IPS-NIHi11 (cell line): ENCODE measurements around the gene UST.
"Not testable (repeated sequence)": the region's sequence is repeated elsewhere in the genome, so short reads cannot be mapped to it uniquely, and the experiment has no call there.

Experiments used
- DNase-seq: peaks from one replicate; pipeline ENCODE4 v3.0.0; 2012; ENCODE audit warnings: mixed read lengths, low spot score

UST gene

GRCh38 chr6:148869585-148869984, 122.8 kb downstream of the UST start:
- no peak for DNase-seq

GRCh38 chr6:148873154-148873553, 126.3 kb downstream of the UST start:
- no peak for DNase-seq

GRCh38 chr6:148873868-148874267, 127.0 kb downstream of the UST start:
- no peak for DNase-seq

GRCh38 chr6:148874698-148875293, 128.0 kb downstream of the UST start:
- DNase-seq: peak; percentile 20

- no peak for DNase-seq
Measured at GRCh38 chr6:148878683-148879082, 131.9 kb downstream of the UST start.

- DNase-seq: not testable (repeated sequence)
Measured at GRCh38 chr6:148880742-148881141, 133.9 kb downstream of the UST start.

GRCh38 chr6:148881593-148882311, 134.9 kb downstream of the UST start:
- DNase-seq: no peak

GRCh38 chr6:148883270-148883669, 136.4 kb downstream of the UST start:
- no peak for DNase-seq

GRCh38 chr6:148884461-148884860, 137.6 kb downstream of the UST start:
- DNase-seq: no peak

- DNase-seq: no peak
Measured at GRCh38 chr6:148885136-148885865, 138.5 kb downstream of the UST start.

- no peak for DNase-seq
Measured at GRCh38 chr6:148885925-148886845, 139.4 kb downstream of the UST start.

- DNase-seq: no peak
Measured at GRCh38 chr6:148887181-148887580, 140.4 kb downstream of the UST start.

GRCh38 chr6:148888856-148889255, 142.0 kb downstream of the UST start:
- DNase-seq: no peak

GRCh38 chr6:148890096-148890495, 143.3 kb downstream of the UST start:
- no peak for DNase-seq

GRCh38 chr6:148890652-148891404, 144.0 kb downstream of the UST start:
- no peak for DNase-seq

GRCh38 chr6:148891405-148891783, 144.6 kb downstream of the UST start:
- no peak for DNase-seq

- DNase-seq: no peak
Measured at GRCh38 chr6:148892247-148892646, 145.4 kb downstream of the UST start.

- DNase-seq: no peak
Measured at GRCh38 chr6:148893073-148893472, 146.2 kb downstream of the UST start.

GRCh38 chr6:148893481-148893880, 146.7 kb downstream of the UST start:
- no peak for DNase-seq

GRCh38 chr6:148898376-148899014, 151.7 kb downstream of the UST start:
- no peak for DNase-seq
